AG09309 (cell line): Measurements from ENCODE around the gene TARS3.

Source experiments
- DNase-seq: peaks from one replicate; pipeline ENCODE4 v3.0.0-alpha.2; 2010; ENCODE audit warnings: low read depth
- H3K4me3 ChIP-seq: 2 replicates; pipeline ENCODE4 v1.5.1; 2011; ENCODE audit warnings: mild to moderate bottlenecking, low read depth, low read length, moderate library complexity; ENCODE audit not compliant: control insufficient read depth
- CTCF ChIP-seq: IDR thresholded peaks from 2 replicates; pipeline ENCODE4 v1.5.1; 2011; ENCODE audit warnings: mild to moderate bottlenecking, low read depth, low read length, inconsistent platforms; ENCODE audit not compliant: insufficient read depth, control insufficient read depth; ENCODE audit errors: missing control alignments

TARS3 gene

GRCh38 chr15:101604124-101604874, 120.0 kb downstream of the TARS3 start:
- TF ChIP-seq CTCF: no peak
- H3K4me3 ChIP-seq: no peak overlapping the region
- no peak for DNase-seq
